ENCODE measurements around the gene PTPN4.

PTPN4 gene

DNA sequence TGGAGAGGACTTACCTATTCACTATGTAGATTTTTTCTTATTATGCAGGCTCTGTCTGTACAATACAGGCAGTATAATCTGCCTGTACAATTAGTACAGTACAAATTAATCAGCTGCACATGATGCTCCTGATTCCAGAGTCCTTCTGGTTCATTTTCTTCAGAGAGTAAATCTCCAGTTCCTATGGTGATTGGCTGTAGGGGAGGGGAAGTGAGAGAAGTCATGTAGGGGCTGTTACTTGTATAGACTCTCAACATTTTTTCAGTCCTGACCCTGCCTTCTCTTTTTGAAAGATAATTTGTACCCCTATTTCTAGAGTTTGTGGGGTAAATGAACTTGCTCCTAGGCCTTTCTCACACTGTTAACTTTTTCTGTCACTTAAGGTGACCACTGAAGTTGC is 54.5 kb downstream of the PTPN4 start:
- no peak for DNase-seq

DNA sequence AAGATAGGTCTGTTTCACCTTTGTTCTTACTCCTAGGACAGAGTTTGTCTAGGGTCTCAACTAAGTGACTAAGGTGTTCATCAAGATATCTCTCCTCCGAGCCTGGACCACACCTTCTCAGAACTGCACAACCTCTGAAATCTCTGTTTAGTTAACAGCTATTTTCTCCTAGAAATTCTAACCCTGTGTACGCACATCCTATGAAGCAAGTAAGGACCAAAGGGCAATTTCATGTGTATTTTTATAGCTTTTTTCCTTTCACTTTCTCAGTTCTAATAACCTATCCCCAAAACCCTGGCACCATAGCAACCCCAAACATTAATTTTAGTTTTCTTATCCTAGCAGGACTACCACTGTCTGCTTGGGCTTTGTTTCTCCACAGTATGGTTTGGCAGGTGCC is 59.1 kb downstream of the PTPN4 start:
- no peak for DNase-seq

DNA sequence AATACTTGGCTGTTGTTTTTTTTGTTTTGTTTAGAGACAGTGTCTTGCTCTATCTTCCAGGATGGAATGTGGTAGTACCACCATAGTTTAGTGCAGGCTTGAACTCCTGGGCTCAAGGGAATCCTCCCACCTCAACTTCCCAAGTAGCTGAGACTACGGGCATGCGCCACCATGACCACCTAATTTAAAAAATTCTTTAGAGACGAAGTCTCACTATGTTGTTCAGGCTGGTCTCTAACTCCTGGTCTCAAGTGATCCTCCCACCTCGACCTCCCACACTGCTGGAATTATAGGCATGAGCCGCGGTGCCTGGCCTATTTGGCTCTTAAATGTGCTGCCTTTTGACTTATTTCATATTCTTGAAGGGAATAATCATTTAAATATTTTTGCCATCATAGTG is 60.1 kb downstream of the PTPN4 start:
- DNase-seq = no peak

DNA sequence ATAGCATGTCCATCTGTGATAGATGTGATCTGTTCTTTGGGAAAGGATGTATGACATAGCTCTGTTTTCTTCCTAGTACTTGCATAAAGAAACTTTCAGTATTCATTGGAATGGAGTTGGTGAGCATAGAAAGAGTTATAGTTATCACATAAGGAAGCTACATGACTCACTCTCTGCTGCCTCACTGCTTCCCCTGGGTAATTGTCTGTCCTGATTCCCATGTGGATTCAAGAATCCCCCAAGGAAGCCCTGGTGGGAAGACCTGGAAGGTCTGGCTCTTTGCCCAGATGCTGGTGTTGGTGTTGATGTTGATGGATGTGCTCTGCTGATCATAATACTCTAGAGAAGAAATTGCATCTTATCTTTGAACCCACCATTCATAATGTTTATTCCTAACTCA is 60.6 kb downstream of the PTPN4 start:
- DNase-seq = no peak

DNA sequence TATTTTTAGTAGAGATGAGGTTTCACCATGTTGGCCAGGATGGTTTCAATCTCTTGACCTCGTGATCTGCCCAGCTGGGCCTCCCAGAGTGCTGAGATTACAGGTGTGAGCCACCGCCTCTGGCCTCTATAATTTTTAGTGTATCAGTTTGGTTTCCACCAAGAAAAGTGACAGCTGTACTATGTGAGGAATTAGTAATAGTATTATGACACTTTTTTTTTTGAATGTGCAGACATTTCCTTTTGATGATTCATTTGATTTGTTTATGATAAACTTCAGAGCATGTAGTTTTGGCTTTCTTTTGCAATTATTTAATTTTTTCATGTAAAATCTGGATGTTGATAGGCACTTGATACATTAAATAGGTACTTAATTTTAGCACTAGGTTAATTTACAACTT is 61.5 kb downstream of the PTPN4 start:
- DNase-seq = peak; percentile 28

DNA sequence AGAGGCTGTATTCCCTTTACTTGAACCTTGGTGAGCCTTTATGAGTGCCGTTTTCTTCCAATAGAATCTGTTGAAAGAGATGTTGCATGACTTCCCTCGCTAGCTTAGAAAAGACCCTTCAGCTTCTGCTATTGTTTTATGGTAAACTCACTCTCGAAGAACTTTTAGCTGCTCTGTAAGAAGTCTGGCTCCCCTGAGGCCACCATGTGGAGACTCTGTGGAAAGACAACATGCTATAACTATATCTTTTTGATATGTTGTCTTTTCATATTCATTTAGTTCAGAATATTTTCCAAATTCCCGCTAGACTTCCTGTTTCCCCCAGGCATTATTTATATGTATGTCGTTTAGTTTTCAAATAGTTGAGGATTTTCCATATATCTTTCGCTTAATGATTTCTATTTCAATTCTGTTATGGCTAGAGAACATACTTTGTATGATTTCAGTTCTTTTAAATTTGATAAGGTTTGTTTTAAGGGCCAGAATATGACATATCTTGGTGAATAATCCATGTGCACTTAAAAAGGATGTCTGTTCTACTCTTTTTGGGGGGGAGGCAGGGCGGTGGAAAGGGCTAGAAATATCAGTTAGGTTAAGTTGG is 64.1 kb downstream of the PTPN4 start:
- DNase-seq = peak; percentile 40

DNA sequence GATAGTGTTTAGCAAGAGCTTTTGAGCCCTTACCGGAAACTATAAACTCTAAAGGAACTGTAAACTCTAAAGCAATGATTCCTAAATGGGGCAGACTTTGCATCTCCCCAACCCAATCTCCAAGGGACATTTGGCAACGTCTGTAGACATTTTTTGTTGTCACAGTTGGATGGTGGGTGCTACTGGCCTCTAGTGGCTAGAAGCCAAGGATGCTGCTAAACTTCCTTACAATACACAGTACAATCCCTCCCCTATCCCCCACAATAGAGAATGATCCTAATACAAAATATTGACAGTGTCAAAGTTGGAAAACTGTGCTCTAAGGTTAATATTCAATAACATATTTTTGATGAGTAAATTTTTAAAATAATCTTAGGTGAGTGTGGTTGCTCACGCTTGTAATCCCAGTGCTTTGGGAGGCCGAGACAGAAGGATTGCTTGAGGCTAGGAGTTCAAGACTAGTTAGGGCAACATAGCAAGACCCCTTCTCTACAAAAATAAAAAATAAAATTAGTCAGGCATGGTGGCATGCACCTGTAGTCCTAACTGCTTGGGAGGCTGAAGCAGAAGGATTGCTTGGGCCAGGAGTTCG is 66.7 kb downstream of the PTPN4 start:
- peak; percentile 54 for DNase-seq

DNA sequence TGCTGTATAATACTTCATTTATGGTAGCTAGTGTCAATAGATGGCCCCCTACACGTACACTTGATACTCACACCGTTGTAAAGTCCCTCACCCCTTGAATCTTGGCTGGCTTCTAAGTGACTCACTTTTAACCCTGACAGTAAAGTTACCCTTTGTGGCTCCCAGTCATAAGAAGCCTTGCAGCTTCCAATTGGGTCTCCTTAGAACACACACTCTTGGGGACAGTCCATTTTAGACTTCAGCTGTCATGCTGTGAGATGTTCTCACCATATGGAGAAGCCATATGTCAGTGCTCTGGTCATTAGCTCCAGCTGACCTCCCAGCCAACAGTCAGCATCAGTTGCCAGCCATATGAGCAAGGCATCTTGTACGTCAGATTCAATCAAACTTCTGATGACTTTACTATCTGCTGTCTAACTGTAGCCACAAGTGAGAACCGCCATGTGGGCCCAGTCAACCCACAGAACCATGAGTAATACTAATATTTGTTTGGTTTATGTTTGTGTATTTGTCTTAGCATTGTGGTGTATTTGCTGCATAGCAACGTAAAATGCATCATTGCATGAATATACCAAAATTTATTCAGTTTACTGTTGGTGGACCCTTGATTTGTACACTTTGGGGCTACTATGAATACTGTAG is 68.3 kb downstream of the PTPN4 start:
- DNase-seq = peak; percentile 51

DNA sequence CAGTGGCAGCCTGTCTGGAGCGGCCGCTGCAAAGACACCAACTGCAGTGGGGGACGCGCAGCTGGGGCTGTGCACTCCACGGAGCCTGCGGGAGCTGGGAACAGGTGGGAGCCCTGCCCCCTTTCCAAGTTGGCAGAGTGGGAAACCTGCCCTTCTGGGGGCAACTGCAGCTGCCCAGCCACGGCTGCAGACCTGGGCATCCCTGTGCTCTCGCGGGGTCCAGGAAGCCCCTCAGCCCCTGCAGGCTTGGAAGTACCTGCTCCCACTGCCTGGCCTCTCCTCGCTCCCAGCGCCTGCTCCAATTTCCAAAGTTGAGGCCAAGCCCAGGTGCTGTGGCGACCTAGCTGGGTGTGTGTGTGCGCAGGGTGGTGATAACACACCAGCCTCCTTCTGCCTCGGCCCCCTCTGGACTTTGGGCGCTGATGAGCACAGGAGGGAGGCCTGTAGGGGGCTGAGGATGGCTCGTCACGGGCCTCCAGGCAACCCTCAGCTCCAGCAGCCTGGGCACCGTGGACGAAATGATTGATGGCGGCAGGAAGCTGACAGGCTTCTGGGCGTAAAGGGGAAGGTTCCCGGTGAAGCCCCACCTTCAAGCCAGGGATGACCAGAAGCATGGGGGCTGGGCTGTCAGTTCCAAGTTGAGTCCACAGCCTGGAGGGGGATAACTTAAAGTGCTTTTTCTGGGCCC is 76.9 kb downstream of the PTPN4 start:
- DNase-seq = no peak

DNA sequence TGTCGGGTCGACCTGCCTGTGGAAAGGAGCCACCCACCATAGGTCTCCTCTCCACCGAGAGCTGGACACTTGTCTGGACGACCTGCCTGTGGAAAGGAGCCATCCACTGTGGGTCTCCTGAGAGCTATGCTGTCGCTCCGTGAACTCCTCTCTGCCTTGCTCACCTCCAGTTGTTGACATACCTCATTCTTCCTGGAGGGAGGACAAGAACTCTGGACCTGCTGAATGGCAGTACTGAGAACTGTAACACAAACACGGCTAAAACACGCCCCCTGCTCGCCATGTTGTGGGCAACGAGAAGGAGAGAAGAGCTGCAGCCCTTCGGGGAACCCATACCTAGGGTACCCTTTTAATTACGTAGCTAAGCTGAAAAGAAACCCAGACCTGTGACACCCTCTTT is 77.6 kb downstream of the PTPN4 start:
- DNase-seq = no peak

DNA sequence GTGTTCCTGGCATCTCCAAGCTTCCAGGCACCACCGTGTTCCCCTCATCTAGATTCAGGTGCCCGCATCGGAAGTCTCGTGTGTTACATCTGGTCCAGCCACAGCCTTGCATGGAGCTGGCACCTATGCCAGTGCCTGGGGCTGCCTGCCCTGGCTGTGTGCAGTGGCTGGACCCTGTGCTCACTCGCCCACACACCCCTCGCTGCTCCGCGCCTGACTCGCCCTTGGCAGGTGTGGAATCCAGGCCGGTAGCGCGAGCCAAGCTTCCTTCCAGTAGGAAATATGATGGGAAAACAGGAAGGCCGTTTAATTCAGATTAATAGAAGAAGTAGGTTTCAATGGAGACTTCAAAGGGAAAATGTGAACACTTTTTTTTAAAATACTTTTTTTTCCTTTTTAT is 78.0 kb downstream of the PTPN4 start:
- no peak for DNase-seq

DNA sequence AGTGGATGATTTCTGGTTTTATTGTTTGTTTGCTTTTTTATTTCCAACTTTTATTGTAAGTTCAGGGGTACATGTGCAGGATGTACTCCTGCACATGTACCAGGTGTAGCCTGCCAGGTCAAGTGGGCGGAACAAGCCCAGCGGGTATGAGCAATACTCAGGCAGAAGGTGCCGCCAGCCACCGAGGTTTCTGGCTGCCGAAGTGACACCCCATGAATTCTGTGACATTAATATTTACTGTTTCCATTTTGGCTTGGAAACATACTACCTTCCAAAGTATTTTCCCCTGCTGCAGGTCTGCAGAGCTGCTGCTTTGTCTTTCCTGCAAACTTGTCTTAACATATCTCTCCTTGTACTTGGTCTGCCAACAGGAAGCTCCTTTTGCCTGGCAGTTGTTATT is 78.5 kb downstream of the PTPN4 start:
- no peak for DNase-seq

DNA sequence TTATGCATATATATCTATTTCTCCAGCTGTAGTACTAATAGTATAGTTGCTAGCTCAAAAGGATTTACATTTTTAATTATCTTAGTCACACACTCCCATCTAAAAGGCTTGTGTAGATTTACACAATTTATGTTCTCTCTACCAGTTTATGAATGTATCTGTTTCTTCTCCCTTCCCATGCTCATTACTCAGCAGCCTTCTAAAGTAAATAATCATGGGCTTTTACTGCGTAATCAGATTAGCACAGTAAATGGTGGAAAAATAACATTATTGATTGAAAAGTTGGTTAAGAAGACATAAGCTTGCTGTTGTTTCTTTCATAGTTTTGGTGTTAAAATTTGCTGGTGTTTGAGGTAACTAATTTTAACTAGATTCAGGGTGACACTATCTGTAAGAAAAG is 81.8 kb downstream of the PTPN4 start:
- DNase-seq = no peak

DNA sequence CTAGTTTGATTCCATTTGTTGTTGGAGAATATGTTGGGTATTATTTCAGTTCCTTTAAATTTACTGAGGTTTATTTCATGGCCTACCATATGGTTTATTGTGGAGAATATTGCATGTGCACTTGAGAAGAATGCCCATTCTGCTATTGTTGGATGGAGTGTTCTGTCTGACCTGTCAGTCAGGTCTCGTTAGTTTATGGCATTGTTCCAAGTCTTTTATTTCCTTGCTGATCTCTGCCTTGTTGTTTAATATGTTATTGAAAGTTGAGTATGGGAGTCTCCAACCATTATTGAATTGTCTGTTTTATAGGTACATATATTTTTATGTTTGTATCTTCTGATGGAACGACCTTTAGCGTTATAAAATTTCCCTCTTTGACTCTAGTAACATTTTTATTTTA is 86.3 kb downstream of the PTPN4 start:
- no peak for DNase-seq

DNA sequence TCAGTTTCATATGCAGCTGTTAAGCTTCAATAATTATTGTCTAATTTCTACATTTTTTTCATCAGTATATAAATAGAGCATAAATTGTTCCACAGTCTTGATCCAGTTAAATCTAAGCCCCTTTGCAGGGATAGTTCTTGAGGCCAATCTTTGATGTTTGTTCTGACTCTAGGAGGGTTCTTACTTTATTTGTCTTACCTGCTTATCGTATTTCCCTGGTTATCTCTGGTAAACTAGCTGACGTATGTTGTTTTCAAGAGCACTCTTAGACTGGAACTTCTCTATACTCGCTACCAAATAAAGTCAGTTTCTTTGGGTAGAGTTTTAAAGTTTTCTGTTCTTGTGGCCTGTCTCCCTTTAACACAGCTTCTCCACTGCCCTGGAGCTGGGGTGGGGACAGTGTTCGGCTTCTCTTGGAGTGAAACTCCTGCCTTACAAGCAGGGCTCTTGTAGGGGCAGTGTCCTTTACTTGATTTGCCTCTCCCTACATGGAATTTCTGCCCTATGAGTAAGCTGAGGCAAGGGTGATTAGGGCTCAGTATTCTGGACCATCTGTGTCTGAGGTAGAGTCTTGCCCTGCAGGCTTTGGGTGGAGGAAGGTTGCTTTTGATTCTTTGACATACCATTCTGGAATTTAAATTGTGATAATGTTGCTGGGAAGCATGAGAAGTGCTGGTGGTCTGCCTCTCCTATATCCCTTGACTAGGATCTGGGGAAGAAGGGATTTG is 90.3 kb downstream of the PTPN4 start:
- no peak for DNase-seq

DNA sequence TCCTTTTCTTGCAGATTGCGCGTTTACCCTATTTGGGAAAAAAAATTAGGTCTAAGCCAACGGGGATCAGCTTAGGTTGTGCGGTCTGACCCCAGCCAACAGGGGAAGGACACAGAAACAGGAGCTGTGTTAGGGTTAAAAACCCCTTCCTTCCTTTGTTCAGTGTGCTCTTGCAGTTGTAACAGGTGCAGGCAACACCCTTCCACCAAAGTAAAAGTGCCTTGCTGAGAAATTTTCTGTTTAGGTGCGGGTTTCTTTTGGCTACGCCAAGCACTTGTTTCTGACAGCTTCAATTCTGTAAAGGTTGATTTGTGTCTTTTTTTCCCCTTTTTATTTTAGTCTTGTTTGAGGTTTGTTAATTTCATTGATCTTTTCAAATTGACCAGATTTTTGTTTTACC is 92.5 kb downstream of the PTPN4 start:
- DNase-seq = no peak

DNA sequence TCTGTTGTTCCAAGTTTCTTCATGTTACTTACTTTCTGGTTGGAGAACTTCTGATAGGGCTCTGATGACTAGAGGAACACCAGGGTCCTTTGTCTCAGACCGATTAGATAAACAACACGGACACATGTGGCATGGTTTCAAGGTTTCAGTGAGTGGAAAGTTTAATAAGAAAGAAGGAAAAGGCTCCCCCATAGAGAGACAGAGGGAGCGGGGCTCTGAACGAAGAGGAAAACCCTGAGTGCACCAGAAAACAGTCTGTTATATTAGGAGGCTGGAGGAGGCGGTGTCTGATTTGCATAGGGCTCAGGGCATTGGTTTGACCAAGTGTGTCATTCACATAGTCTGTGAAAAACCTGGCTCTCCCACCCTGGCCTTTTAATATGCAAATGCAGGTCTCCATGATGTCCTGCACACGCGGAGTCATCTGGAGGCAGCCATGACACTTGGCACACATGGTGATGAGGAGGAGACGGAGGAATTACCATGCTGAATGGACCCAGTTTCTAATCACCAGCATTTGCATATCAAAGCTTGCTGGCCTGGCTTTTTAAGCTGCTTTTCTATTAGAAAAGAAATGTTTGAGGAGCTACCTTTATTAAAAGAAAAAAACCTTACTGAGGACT is 94.2 kb downstream of the PTPN4 start:
- DNase-seq = no peak

DNA sequence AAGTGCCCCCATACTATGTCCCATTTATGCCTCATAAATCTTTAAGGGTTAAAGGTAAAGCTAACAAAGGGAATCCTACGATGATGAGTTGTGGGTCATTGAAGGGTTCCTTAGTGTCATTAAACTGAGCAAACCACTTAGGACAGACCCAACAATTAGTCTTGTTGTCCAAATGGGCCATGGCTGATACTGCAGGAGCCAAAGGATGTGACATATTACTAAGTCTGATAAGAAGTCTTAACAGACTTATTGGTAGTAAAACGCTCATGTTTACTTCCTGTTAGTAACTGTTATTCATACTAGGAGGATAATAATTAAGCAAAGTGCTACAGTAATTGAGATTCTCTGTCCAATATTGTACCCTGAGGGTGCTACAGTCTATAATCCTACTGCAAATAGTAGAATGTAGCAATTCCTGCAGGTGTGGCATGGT is 96.8 kb downstream of the PTPN4 start:
- DNase-seq = no peak

DNA sequence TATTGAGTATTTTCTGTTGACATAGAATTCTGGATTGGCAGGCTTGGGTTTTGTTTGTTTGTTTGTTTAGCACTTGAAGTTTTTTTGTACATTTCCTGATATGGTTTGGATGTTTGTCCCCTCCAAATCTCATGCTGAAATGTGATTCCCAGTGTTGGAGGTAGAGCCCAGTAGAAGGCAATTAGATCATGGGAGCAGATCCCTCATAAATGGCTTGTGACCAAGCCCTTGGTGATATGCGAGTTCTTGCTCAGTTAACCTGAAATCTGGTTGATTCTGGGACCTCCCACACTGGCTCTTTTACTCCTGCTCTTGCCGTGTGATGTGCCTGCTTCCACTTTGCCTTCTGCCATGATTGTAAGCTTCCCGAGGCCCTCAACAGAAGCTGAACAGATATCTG is 98.0 kb downstream of the PTPN4 start:
- DNase-seq = no peak

DNA sequence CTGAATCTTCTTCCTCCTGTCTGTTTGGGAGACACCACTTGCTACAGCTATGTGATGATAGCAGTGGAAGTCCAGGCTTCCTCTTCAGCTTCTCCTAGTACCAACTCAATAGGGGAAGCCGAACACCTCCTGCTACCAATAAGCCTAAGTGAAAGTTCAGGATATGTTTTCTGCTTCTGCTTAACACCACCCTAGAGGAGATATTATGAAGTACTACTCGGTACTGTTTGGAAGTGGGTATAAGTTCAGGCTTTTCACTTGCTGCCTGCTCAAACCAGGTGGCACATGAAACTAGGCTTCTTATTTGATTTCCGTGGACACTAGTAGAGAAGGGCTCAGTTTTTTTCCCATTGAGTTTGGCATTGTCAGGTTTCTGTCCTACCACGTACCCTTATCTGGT is 99.8 kb downstream of the PTPN4 start:
- DNase-seq = no peak

DNA sequence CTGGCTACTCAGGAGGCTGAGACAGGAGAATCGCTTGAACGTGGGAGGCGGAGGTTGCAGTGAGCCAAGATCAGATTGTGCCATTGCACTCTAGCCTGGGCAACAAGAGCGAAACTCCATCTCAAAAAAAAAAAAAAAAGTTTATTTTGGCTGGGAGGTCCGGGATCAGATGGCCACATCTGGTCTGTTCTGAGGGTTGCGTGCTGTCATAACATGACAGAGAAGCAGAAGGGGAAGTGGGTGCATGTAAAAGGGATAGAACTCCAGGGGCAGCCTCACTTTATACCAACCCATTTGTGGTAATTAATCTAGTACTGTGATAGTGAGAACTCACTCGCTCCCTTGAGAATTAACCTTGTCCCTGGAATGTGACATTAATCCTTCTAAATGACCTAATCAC is 101.2 kb downstream of the PTPN4 start:
- DNase-seq = no peak

DNA sequence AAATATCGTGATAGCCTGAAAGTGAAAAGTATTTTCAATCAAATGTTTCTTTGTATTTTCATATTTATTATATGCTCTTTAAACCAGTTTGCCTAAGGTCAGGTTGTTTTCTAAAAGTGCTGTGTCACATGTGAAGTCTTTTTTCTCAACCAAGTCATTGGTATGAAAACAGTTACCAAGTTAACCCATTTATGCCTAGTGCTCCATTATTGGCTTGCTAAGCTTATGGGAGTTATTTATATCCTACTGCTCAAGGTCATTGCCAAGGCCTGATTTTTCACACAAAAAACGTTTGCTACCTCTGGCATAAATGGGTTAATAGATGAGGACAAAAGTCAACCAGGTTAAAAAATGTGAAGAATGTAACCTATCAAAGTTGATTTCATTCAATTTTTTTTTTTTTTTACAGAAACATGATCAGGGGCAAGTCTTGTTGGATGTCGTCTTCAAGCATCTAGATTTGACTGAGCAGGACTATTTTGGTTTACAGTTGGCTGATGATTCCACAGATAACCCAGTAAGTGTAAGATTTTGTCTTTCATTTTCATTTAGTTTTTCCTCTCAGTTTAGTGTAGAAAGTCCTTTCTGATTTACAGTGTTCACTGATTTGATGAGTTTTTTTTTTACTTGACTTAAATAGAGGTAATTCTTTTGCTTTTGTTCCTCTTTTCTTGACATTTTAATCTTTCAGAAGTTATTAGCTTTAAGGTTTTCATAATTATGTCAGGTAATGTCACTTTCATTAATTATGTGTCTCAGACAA is 102.6 kb downstream of the PTPN4 start:
- DNase-seq = peak; percentile 21

Data from CD4-positive, alpha-beta T cell treated with Interleukin-4 for 4 hours (primary cell).